GM12872 (cell line): Measurements from ENCODE around the gene ELOVL3.

Experiments
- TF ChIP-seq, protein P1 (sequence below): IDR thresholded peaks from 3 replicates; pipeline ENCODE4 v1.5.1; 2011; ENCODE audit warnings: low read depth, mild to moderate bottlenecking, low read length, moderate library complexity; ENCODE audit not compliant: insufficient read depth

Gene ELOVL3

DNA sequence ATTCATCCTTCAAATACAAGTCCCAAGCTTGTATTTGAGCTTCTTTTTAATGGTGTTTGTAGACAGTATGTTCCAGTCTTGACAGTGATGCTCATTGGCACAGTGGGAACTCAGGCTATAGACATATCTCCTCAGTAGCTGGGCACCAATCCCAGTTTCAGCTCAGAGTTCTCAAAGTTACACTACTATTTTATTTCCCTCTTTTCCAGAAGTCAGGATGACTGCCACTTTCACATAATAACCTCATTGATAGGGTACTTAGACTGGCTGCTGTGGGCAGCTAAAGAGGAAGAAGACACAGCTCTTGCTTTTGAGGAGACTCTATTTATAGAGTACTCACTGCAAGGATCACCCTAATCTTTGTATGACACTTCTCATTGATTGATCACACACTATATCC lies 21.6 kb downstream of the ELOVL3 start:
- TF ChIP-seq, protein P1, sequence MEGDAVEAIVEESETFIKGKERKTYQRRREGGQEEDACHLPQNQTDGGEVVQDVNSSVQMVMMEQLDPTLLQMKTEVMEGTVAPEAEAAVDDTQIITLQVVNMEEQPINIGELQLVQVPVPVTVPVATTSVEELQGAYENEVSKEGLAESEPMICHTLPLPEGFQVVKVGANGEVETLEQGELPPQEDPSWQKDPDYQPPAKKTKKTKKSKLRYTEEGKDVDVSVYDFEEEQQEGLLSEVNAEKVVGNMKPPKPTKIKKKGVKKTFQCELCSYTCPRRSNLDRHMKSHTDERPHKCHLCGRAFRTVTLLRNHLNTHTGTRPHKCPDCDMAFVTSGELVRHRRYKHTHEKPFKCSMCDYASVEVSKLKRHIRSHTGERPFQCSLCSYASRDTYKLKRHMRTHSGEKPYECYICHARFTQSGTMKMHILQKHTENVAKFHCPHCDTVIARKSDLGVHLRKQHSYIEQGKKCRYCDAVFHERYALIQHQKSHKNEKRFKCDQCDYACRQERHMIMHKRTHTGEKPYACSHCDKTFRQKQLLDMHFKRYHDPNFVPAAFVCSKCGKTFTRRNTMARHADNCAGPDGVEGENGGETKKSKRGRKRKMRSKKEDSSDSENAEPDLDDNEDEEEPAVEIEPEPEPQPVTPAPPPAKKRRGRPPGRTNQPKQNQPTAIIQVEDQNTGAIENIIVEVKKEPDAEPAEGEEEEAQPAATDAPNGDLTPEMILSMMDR = no peak

DNA sequence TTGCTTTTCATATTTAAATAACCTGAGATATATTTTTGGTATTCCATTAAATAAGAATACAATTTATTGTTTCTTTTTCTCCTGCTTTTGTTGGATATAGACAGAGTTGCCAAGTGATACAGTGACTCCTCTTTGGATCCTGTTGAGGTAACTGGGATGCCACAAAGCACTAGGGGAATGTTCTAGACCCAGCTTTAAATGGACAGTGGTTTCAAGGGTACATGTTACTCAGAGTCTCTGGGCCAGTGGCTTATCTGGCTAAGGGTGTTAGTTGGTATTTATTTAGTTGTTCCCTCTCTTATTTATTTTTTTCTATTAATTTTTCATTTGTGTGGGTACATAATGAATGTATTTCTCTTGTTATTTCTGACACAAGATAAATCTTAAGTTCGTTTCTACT lies 28.3 kb downstream of the ELOVL3 start:
- TF ChIP-seq, protein P1 = no peak

DNA sequence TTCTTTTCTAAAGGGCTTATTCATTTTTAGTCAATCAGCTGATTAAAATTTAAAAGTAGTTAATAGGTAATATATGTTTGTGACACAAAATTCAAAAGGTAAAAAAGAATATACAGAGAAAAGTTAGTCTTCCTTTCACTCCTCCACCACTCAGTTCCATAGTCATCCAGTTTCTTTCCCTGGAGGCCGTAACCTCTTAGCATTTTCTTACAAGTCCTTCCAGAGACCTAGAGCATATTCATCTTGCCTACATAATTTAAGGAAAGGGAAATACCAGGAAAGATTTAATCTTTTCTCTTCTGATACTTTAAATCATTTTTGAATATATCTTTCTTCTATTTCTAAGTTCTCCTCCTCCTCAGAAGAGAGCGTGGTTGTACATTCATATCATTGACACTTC lies 29.3 kb downstream of the ELOVL3 start:
- TF ChIP-seq, protein P1 = no peak

DNA sequence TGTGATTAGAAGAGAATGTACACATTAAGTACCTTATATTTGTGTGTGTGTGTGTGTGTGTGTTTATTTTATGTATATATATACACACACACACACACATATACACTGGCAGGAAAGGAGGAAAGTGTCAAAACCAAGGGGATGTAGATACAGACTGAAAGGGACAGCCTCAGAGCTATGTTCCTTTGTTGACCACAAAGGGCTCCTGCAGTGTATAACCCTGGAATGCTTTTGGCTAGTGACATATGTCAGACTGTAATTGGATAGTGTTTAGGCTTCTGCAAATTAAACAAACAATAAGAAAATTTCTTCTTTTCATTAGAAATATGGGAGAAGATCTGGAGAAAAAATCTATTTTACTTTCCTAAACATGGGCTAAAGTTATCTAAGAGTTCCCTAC lies 35.1 kb downstream of the ELOVL3 start:
- TF ChIP-seq, protein P1 = no peak

DNA sequence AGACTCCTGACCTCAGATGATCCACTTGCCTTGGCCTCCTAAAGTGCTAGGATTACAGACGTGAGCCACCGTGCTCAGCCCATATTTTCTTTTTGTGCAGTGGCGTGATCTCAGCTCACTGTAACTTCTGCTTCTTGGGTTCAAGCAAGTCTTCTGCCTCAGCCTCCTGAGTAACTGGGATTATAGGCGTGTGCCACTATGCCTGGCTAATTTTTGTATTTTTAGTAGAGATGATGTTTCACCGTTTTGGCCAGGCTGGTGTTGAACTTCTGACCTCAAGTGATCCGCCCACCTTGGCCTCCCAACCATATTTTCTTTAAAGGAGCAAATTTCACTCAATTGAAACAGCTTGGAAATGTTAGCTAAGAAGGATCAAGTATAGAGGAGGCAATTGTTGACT lies 35.7 kb downstream of the ELOVL3 start:
- TF ChIP-seq, protein P1 = no peak

DNA sequence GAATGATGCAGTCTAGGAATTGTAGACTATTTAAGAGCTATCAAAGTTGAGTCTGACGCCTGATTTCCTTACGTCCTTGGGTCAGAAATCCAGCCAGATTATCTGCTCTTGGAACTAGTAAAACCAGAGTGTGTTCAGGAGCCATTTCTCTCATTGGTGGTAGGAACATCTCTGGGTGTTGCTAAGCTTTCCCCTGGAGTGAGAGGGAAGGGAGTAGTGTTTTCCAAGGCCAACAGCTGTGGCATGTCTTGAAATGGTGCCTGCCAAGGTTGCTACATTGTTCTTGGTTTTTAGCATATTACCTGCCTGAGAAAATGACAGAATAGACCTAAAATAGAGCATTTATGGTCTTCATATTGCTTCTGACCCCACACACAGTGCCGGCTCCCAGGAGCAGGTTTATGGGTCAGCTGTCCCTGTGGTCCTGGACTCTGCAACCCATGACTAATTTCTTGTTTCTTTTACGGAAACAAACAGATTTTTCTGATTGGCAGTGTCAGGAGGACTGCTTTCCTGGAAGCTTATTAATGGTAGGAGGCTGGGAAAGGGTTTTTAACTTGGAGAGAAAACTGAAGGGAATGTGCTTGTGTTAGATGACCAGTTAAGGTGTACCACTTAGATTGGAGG lies 36.8 kb downstream of the ELOVL3 start:
- TF ChIP-seq, protein P1 = no peak

DNA sequence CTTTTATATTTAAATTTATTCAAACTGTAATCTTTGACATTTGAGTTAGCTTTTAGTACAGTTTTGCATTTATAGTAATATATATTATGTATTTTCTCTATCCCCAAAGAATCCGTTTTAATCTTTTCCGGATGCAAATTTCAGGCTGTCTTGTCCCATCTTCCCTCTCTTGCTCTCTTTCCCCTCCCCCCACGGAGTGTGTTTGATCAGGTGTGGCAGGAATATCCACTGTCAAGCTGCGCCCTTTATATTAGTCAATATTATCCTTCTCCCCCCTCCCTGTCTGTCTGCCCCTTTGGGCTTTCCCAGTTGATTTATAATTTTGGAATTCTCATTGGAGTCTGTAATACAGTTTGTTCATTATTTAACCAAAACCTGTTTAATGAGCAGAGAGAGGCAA lies 38.3 kb downstream of the ELOVL3 start:
- TF ChIP-seq, protein P1 = no peak
